MCF 10A (cell line): ENCODE results near the gene CD164L2. TPM values are rescaled to one million over a fixed set of nuclear protein-coding genes. Genes with fewer than 3 reads are reported as not detected.
"Not testable (repeated sequence)": the region's sequence is repeated elsewhere in the genome, so short reads cannot be mapped to it uniquely, and the experiment has no call there.

ENCODE experiments used
- BruUV-seq: library from RNA; stranded (reverse); fragments of 400-500 nt; replicated peaks from 2 replicates; lab custom pipeline; 2021; lab: Mats Ljungman, UMichigan
- CTCF ChIA-PET: fragments of 300-600 bp; sonication (Branson Sonifier 250); formaldehyde crosslinking; extraction: SDS; loops from one replicate; lab custom pipeline; 2021; ENCODE audit warnings: antibody characterized with exemption, inconsistent platforms; lab: Yijun Ruan, JAX
- POLR2A ChIA-PET: fragments of 300-600, 350-650 bp; sonication (Branson Sonifier 250); formaldehyde crosslinking; extraction: SDS; loops from one replicate; lab custom pipeline; 2020; ENCODE audit warnings: antibody characterized with exemption, inconsistent platforms; lab: Yijun Ruan, JAX
- DNase-seq: peaks from one replicate; pipeline ENCODE4 v3.0.0-alpha.2; 2018; ENCODE audit not compliant: unreplicated experiment
- H3K27ac Mint-ChIP-seq: one replicate; pipeline ENCODE4 v1.8.0; 2022; ENCODE audit warnings: mild to moderate bottlenecking, low read depth, mixed read lengths; ENCODE audit not compliant: unreplicated experiment
- H3K27me3 Mint-ChIP-seq: one replicate; pipeline ENCODE4 v1.8.0; 2022; ENCODE audit warnings: mixed read lengths; ENCODE audit not compliant: insufficient read depth, unreplicated experiment
- H3K36me3 Mint-ChIP-seq: one replicate; pipeline ENCODE4 v1.8.0; 2022; ENCODE audit warnings: mild to moderate bottlenecking, moderate library complexity, mixed read lengths; ENCODE audit not compliant: insufficient read depth, unreplicated experiment
- H3K4me1 Mint-ChIP-seq: one replicate; pipeline ENCODE4 v1.8.0; 2022; ENCODE audit warnings: mixed read lengths; ENCODE audit not compliant: insufficient read depth, unreplicated experiment
- H3K4me3 Mint-ChIP-seq: one replicate; pipeline ENCODE4 v1.8.0; 2022; ENCODE audit warnings: mild to moderate bottlenecking, moderate library complexity, mixed read lengths; ENCODE audit not compliant: unreplicated experiment
- H3K9me3 Mint-ChIP-seq: one replicate; pipeline ENCODE4 v1.8.0; 2022; ENCODE audit warnings: mixed read lengths; ENCODE audit not compliant: unreplicated experiment
- CTCF ChIP-seq: fragments of 200-600 bp; IDR thresholded peaks from one replicate; pipeline ENCODE4 v1.8.0; 2022; ENCODE audit warnings: antibody characterized with exemption, mild to moderate bottlenecking; ENCODE audit not compliant: unreplicated experiment
- intact Hi-C: fragments of 100-400 bp; cut with micrococcal nuclease; formaldehyde crosslinking; loops from 2 replicates; pipeline ENCODE4 v1.14.1; 2022
- total RNA-seq: library from RNA; stranded (reverse); gene quantifications from 2 replicates; pipeline ENCODE4 v1.2.3, GENCODE V29; 2022

Gene CD164L2
- total RNA-seq, 1 experiment from 2014 or later: 0.23 TPM

DNA sequence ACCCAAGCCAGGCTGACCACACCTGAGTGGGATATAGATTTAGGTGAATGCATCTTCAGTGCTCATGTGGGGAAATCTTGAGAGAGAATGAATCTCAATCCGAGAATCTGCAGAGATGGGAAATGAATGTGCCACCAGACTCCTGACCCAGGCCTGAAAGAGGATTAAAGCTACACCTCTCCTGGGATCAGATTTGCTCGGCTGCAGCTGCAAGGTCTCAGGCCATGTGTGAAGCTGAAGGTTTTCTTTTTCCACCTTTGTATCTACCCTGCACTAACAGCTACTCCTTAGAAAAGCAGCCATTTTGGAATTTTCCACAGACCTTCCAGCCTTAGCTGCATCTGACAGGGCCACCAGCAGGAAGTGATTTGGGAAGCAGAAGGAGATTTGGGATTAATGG, 27.6 kb upstream of the CD164L2 start:
- no peaks in the 10 kb centered on the region for H3K9me3 Mint-ChIP-seq
- ChIA-PET POLR2A (interaction anchor here (1.0 kb wide), 2 partner anchors 8 to 193 kb away, joined by 3 to 4 read pairs; partner anchors contain the start of gene AHDC1), CTCF (interaction anchor here (1.0 to 2.0 kb wide), 2 partner anchors 195 to 197 kb away, joined by 3 to 4 read pairs; no protein-coding TSS in a partner anchor)
- TF ChIP-seq CTCF: no peak
- intact Hi-C loops: no loop called here
- BruUV-seq: no TSS peak
- DNase-seq: no peak
- H3K27ac Mint-ChIP-seq: no peak overlapping the region
- H3K27me3 Mint-ChIP-seq: no peaks in the 10 kb centered on the region
- H3K4me3 Mint-ChIP-seq: no peak overlapping the region
- H3K4me1 Mint-ChIP-seq: peaks cover 6% of the 10 kb centered on the region
- H3K36me3 Mint-ChIP-seq: peaks cover 100% of the 10 kb centered on the region

- Mint-ChIP-seq H3K4me1 (peaks cover 6% of the 10 kb centered on the region), H3K27me3 (no peaks in the 10 kb centered on the region), H3K9me3 (no peaks in the 10 kb centered on the region), H3K27ac (no peak overlapping the region), H3K36me3 (peaks cover 99% of the 10 kb centered on the region), H3K4me3 (no peak overlapping the region)
- ChIA-PET POLR2A (no interaction called here), CTCF (interaction anchor here (1.2 kb wide), 1 partner anchor 106 kb away, joined by 3 read pairs; no protein-coding TSS in a partner anchor)
- intact Hi-C loops: no loop called here
- DNase-seq: no peak
- TF ChIP-seq CTCF: no peak
- BruUV-seq: no TSS peak
Measured at GRCh38 chr1:27409669-27410068, 26.5 kb upstream of the CD164L2 start.

DNA sequence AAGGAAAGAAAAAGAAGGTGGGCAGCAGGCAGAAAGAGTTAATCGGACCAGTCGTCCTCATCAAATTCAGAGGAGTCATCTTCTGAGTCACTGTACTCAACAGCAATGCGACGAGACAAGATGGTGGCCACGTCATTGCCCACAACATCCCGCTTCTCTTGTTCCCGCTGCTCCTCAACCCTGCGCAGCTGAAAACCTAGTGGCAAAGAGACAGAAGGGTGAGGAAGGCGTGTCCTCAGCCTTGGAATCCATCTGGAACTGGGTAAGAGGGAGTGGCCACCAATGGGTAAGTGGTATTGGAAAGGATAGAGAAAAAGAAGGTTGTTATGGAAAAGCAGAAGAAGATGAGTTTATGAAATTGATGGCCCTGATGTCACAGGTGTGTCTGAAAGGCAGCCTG, 25.0 kb upstream of the CD164L2 start:
- Mint-ChIP-seq H3K36me3 (peaks cover 96% of the 10 kb centered on the region), H3K9me3 (no peaks in the 10 kb centered on the region), H3K27me3 (no peaks in the 10 kb centered on the region), H3K4me3 (no peak overlapping the region), H3K4me1 (peaks cover 6% of the 10 kb centered on the region), H3K27ac (no peak overlapping the region)
- intact Hi-C loops: no loop called here
- TF ChIP-seq CTCF: no peak
- POLR2A ChIA-PET: no interaction called here
- DNase-seq: no peak
- BruUV-seq: no TSS peak
- CTCF ChIA-PET: interaction anchor here (0.7 to 1.4 kb wide), 3 partner anchors 12 to 108 kb away, joined by 3 to 17 read pairs (median 4); no protein-coding TSS in a partner anchor

DNA sequence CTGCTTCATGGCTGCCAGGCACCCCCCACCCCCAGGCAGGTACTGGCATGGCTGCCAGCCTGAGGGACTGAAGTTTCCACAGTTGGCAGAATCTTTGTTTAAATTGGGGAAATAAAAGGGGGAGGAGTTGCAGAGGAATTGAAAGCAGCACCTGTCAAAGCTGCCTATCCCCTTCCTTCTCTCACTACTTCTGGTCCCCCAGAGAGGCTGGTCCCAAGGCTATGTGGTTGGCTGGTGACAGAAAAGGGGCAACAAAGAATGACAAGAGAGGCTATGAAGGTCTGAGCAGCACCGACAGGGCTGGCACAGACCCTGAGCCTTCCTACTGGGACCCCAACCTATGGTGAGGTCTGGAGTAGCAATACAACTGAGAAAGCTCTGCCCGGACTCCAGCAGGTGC, 23.7 kb upstream of the CD164L2 start:
- peaks cover 89% of the 10 kb centered on the region for H3K36me3 Mint-ChIP-seq
- intact Hi-C loops, BruUV-seq, H3K27me3 Mint-ChIP-seq, H3K4me1 Mint-ChIP-seq, H3K4me3 Mint-ChIP-seq, H3K27ac Mint-ChIP-seq, H3K9me3 Mint-ChIP-seq, DNase-seq: not testable (repeated sequence)
- ChIA-PET POLR2A (interaction anchor here (0.6 kb wide), 1 partner anchor 289 kb away, joined by 3 read pairs; no protein-coding TSS in a partner anchor), CTCF (interaction anchor here (1.4 kb wide), 1 partner anchor 11 kb away, joined by 17 read pairs; no protein-coding TSS in a partner anchor)

DNA sequence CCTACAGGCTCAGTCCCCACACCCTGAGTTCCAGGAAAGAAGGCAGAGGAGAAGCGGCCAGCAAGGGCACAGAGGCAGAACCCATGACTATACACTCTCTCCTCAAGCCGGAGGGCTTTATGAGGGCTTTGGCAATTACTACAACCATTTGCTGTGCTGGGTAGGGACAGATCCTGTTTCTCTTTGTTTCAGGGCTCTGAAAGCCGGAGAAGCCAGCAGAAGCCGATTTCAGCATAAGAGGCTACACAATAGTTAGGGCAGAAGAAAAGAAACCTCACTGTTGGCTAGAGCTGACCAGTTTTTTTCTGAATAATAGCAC, 23.2 kb upstream of the CD164L2 start:
- intact Hi-C loops: no loop called here
- H3K36me3 Mint-ChIP-seq: peaks cover 84% of the 10 kb centered on the region
- BruUV-seq: no TSS peak
- CTCF ChIA-PET: interaction anchor here (1.7 kb wide), 1 partner anchor 11 kb away, joined by 8 read pairs; no protein-coding TSS in a partner anchor
- H3K4me3 Mint-ChIP-seq: no peak overlapping the region
- H3K27me3 Mint-ChIP-seq: no peaks in the 10 kb centered on the region
- peaks cover 6% of the 10 kb centered on the region for H3K4me1 Mint-ChIP-seq
- no peak for TF ChIP-seq CTCF
- POLR2A ChIA-PET: no interaction called here
- H3K9me3 Mint-ChIP-seq: no peaks in the 10 kb centered on the region
- no peak for DNase-seq
- H3K27ac Mint-ChIP-seq: no peak overlapping the region

DNA sequence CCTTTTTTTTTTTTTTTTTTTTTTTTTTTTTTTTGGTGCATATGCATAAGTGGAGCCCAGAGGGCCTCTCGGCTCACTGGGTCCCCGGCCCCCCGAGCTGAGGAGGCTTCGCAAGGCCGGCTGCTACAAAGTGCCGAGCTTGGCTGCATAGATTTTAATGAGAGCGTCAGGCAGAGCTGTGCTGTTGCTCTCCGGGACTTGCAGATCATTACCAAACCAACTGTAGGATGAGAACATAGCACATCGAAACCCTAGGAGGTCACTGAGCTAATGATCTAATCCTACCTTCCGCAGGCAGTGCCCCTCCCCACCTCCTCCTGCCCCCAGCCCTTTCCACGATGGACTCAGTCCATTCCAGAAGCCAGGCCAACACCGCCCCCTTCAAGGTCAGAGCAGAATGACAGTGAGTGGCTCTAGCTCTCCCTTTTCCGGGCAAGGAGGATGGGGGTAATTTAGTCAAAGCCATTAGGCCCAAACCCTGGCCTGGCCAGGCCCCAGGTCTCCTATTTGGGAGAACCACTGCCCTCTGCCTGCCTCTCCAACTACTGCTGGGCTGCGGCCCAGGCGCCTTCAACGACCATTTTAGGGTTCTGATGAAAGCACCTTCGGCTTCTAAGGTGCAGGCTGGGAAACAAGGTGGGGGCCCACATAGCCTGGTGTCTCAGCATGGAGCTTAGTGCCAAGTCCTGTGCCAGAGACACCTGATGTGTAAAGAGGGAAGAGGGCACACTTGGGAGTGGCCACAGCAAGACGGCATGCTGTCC, 22.6 kb upstream of the CD164L2 start:
- POLR2A ChIA-PET: interaction anchor here (0.7 kb wide), 1 partner anchor 31 kb away, joined by 3 read pairs; no protein-coding TSS in a partner anchor
- intact Hi-C loops: not testable (repeated sequence)

More for the DNA sequence above, 22.6 kb upstream of the CD164L2 start:
- not testable (repeated sequence) for H3K9me3 Mint-ChIP-seq, H3K4me3 Mint-ChIP-seq, H3K27me3 Mint-ChIP-seq, H3K27ac Mint-ChIP-seq, BruUV-seq, H3K4me1 Mint-ChIP-seq, DNase-seq
- CTCF ChIA-PET: interaction anchor here (0.8 to 5.8 kb wide), 3 partner anchors 11 to 201 kb away, joined by 3 to 52 read pairs (median 8); no protein-coding TSS in a partner anchor
- H3K36me3 Mint-ChIP-seq: peaks cover 79% of the 10 kb centered on the region
